Measurements from ENCODE around the gene KIF26B.
"Not testable (repeated sequence)": the region's sequence is repeated elsewhere in the genome, so short reads cannot be mapped to it uniquely, and the experiment has no call there.

Gene KIF26B

GRCh38 chr1:245671966-245672767 lies 517.4 kb downstream of the KIF26B start:
- no peaks in the 10 kb centered on the region for H3K4me1 ChIP-seq (ENCODE audit: insufficient read depth, low read length)
- no peaks in the 10 kb centered on the region for H3K9me3 ChIP-seq (ENCODE audit: control insufficient read depth, insufficient read depth, low read length)
- no peak overlapping the region for H3K9ac ChIP-seq (ENCODE audit: low read depth, low read length)
- no peaks in the 10 kb centered on the region for H3K36me3 ChIP-seq (ENCODE audit: insufficient read depth, low read length)

- H3K9ac ChIP-seq (ENCODE audit: low read depth, low read length); H3K36me3 ChIP-seq (ENCODE audit: insufficient read depth, low read length); H3K9me3 ChIP-seq (ENCODE audit: control insufficient read depth, insufficient read depth, low read length); H3K4me1 ChIP-seq (ENCODE audit: insufficient read depth, low read length): not testable (repeated sequence)
Observed at GRCh38 chr1:245672836-245673656, 518.3 kb downstream of the KIF26B start.

- H3K4me1 ChIP-seq (ENCODE audit: insufficient read depth, low read length), result no peaks in the 10 kb centered on the region
- H3K9ac ChIP-seq (ENCODE audit: low read depth, low read length), result no peak overlapping the region
- no peaks in the 10 kb centered on the region for H3K36me3 ChIP-seq (ENCODE audit: insufficient read depth, low read length)
- no peaks in the 10 kb centered on the region for H3K9me3 ChIP-seq (ENCODE audit: control insufficient read depth, insufficient read depth, low read length)
Observed at GRCh38 chr1:245673881-245674414, 519.2 kb downstream of the KIF26B start.

GRCh38 chr1:245677461-245678240 lies 522.9 kb downstream of the KIF26B start:
- H3K9me3 ChIP-seq (ENCODE audit: control insufficient read depth, insufficient read depth, low read length), result no peaks in the 10 kb centered on the region
- H3K36me3 ChIP-seq (ENCODE audit: insufficient read depth, low read length), result no peaks in the 10 kb centered on the region
- no peak overlapping the region for H3K9ac ChIP-seq (ENCODE audit: low read depth, low read length)
- no peaks in the 10 kb centered on the region for H3K4me1 ChIP-seq (ENCODE audit: insufficient read depth, low read length)

GRCh38 chr1:245678860-245679411 lies 524.2 kb downstream of the KIF26B start:
- Histone ChIP-seq H3K36me3 (ENCODE audit: insufficient read depth, low read length) (no peaks in the 10 kb centered on the region), H3K4me1 (ENCODE audit: insufficient read depth, low read length) (no peaks in the 10 kb centered on the region), H3K9ac (ENCODE audit: low read depth, low read length) (no peak overlapping the region), H3K9me3 (ENCODE audit: control insufficient read depth, insufficient read depth, low read length) (no peaks in the 10 kb centered on the region)

- H3K36me3 ChIP-seq (ENCODE audit: insufficient read depth, low read length), result no peaks in the 10 kb centered on the region
- H3K9ac ChIP-seq (ENCODE audit: low read depth, low read length), result no peak overlapping the region
- no peaks in the 10 kb centered on the region for H3K4me1 ChIP-seq (ENCODE audit: insufficient read depth, low read length)
- no peaks in the 10 kb centered on the region for H3K9me3 ChIP-seq (ENCODE audit: control insufficient read depth, insufficient read depth, low read length)
Observed at GRCh38 chr1:245679821-245680780, 525.3 kb downstream of the KIF26B start.

- Histone ChIP-seq H3K36me3 (ENCODE audit: insufficient read depth, low read length) (no peaks in the 10 kb centered on the region), H3K9ac (ENCODE audit: low read depth, low read length) (no peak overlapping the region), H3K4me1 (ENCODE audit: insufficient read depth, low read length) (no peaks in the 10 kb centered on the region), H3K9me3 (ENCODE audit: control insufficient read depth, insufficient read depth, low read length) (no peaks in the 10 kb centered on the region)
Observed at GRCh38 chr1:245682638-245683628, 528.1 kb downstream of the KIF26B start.

GRCh38 chr1:245683676-245684075 lies 528.9 kb downstream of the KIF26B start:
- Histone ChIP-seq H3K9ac (ENCODE audit: low read depth, low read length) (no peak overlapping the region), H3K9me3 (ENCODE audit: control insufficient read depth, insufficient read depth, low read length) (no peaks in the 10 kb centered on the region), H3K4me1 (ENCODE audit: insufficient read depth, low read length) (no peaks in the 10 kb centered on the region), H3K36me3 (ENCODE audit: insufficient read depth, low read length) (no peaks in the 10 kb centered on the region)

- Histone ChIP-seq H3K36me3 (ENCODE audit: insufficient read depth, low read length) (no peaks in the 10 kb centered on the region), H3K9ac (ENCODE audit: low read depth, low read length) (no peak overlapping the region), H3K4me1 (ENCODE audit: insufficient read depth, low read length) (no peaks in the 10 kb centered on the region), H3K9me3 (ENCODE audit: control insufficient read depth, insufficient read depth, low read length) (no peaks in the 10 kb centered on the region)
Observed at GRCh38 chr1:245684166-245684565, 529.4 kb downstream of the KIF26B start.

GRCh38 chr1:245684571-245684970 lies 529.8 kb downstream of the KIF26B start:
- H3K4me1 ChIP-seq (ENCODE audit: insufficient read depth, low read length), result no peaks in the 10 kb centered on the region
- H3K9me3 ChIP-seq (ENCODE audit: control insufficient read depth, insufficient read depth, low read length), result no peaks in the 10 kb centered on the region
- H3K36me3 ChIP-seq (ENCODE audit: insufficient read depth, low read length), result no peaks in the 10 kb centered on the region
- no peak overlapping the region for H3K9ac ChIP-seq (ENCODE audit: low read depth, low read length)

- no peaks in the 10 kb centered on the region for H3K4me1 ChIP-seq (ENCODE audit: insufficient read depth, low read length)
- H3K36me3 ChIP-seq (ENCODE audit: insufficient read depth, low read length), result no peaks in the 10 kb centered on the region
- H3K9me3 ChIP-seq (ENCODE audit: control insufficient read depth, insufficient read depth, low read length), result no peaks in the 10 kb centered on the region
- no peak overlapping the region for H3K9ac ChIP-seq (ENCODE audit: low read depth, low read length)
Observed at GRCh38 chr1:245685111-245685810, 530.5 kb downstream of the KIF26B start.

GRCh38 chr1:245686006-245686405 lies 531.2 kb downstream of the KIF26B start:
- Histone ChIP-seq H3K4me1 (ENCODE audit: insufficient read depth, low read length) (no peaks in the 10 kb centered on the region), H3K9ac (ENCODE audit: low read depth, low read length) (no peak overlapping the region), H3K9me3 (ENCODE audit: control insufficient read depth, insufficient read depth, low read length) (no peaks in the 10 kb centered on the region), H3K36me3 (ENCODE audit: insufficient read depth, low read length) (no peaks in the 10 kb centered on the region)

All from ES-I3 (cell line).